PC-3 (cell line): ENCODE data around the gene LAMA2.

ENCODE experiments used
- EZH2 ChIP-seq: fragments of 300-600 bp; sonication (generic); IDR thresholded peaks from one replicate; pipeline ENCODE4 v1.6.1; 2017; ENCODE audit warnings: antibody characterized with exemption, mild to moderate bottlenecking, low read length; ENCODE audit not compliant: unreplicated experiment
- TF ChIP-seq, protein P1 (sequence below): fragments of 300-600 bp; sonication (generic); conservative IDR thresholded peaks from 2 replicates; pipeline ENCODE4 v1.5.1; 2017; ENCODE audit warnings: antibody characterized with exemption, low read depth, mild to moderate bottlenecking, low read length

DNA sequence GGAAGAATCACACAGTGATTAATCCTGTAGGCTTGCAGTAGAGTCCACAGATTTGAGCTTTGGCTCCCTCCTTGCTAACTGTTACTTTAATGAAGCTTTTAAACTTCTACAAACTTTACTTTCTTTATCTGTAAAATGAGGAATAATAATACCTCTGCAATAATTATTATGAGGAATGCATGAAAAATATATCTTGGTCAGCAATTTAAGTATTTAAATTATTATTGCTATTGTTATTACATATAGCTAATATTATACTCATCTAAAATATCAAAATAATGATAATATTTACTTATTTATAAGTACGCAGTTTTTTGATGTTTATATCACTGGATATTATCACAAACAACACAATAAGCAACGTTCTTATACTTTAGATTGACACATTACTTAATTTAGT is 38.3 kb upstream of the LAMA2 start:
- TF ChIP-seq, protein P1, sequence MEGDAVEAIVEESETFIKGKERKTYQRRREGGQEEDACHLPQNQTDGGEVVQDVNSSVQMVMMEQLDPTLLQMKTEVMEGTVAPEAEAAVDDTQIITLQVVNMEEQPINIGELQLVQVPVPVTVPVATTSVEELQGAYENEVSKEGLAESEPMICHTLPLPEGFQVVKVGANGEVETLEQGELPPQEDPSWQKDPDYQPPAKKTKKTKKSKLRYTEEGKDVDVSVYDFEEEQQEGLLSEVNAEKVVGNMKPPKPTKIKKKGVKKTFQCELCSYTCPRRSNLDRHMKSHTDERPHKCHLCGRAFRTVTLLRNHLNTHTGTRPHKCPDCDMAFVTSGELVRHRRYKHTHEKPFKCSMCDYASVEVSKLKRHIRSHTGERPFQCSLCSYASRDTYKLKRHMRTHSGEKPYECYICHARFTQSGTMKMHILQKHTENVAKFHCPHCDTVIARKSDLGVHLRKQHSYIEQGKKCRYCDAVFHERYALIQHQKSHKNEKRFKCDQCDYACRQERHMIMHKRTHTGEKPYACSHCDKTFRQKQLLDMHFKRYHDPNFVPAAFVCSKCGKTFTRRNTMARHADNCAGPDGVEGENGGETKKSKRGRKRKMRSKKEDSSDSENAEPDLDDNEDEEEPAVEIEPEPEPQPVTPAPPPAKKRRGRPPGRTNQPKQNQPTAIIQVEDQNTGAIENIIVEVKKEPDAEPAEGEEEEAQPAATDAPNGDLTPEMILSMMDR: no peak
- no peak for TF ChIP-seq EZH2
